ENCODE data around the gene JARID2. TPM values are rescaled to one million over a fixed set of nuclear protein-coding genes. Genes with fewer than 3 reads are reported as not detected.

JARID2 gene
- total RNA-seq, 1 experiment from 2014 or later, result 21.0 TPM

- POLR2A ChIA-PET, result interaction anchor here (0.6 to 1.3 kb wide), 3 partner anchors 18 to 330 kb away, joined by 3 to 6 read pairs (median 3); no protein-coding TSS in a partner anchor
- Mint-ChIP-seq H3K27ac (ENCODE audit: low read depth, unreplicated experiment) (no peak overlapping the region), H3K27me3 (ENCODE audit: insufficient read depth, unreplicated experiment) (no peaks in the 10 kb centered on the region), H3K9me3 (ENCODE audit: unreplicated experiment) (no peaks in the 10 kb centered on the region), H3K36me3 (ENCODE audit: insufficient read depth, unreplicated experiment) (no peaks in the 10 kb centered on the region), H3K4me1 (ENCODE audit: insufficient read depth, unreplicated experiment) (peaks cover 32% of the 10 kb centered on the region), H3K4me3 (ENCODE audit: unreplicated experiment) (no peak overlapping the region)
- no peak for DNase-seq (ENCODE audit: unreplicated experiment)
- TF ChIP-seq, protein P1, sequence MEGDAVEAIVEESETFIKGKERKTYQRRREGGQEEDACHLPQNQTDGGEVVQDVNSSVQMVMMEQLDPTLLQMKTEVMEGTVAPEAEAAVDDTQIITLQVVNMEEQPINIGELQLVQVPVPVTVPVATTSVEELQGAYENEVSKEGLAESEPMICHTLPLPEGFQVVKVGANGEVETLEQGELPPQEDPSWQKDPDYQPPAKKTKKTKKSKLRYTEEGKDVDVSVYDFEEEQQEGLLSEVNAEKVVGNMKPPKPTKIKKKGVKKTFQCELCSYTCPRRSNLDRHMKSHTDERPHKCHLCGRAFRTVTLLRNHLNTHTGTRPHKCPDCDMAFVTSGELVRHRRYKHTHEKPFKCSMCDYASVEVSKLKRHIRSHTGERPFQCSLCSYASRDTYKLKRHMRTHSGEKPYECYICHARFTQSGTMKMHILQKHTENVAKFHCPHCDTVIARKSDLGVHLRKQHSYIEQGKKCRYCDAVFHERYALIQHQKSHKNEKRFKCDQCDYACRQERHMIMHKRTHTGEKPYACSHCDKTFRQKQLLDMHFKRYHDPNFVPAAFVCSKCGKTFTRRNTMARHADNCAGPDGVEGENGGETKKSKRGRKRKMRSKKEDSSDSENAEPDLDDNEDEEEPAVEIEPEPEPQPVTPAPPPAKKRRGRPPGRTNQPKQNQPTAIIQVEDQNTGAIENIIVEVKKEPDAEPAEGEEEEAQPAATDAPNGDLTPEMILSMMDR (IDR thresholded peaks at IDR 0.05; ENCODE audit: unreplicated experiment), result no peak
- CTCF ChIA-PET, result interaction anchor here (0.8 kb wide), 1 partner anchor 30 kb away, joined by 3 read pairs; no protein-coding TSS in a partner anchor
- BruUV-seq (replicated peaks), result no TSS peak
- intact Hi-C loops (cut with micrococcal nuclease), result no loop called here
These were observed 159.5 kb downstream of the JARID2 start for GRCh38 chr6:15405129-15406068.

GRCh38 chr6:15406452-15406851 lies 160.6 kb downstream of the JARID2 start:
- CTCF ChIA-PET, result no interaction called here
- BruUV-seq (replicated peaks), result no TSS peak
- no peaks in the 10 kb centered on the region for H3K36me3 Mint-ChIP-seq (ENCODE audit: insufficient read depth, unreplicated experiment)
- POLR2A ChIA-PET, result no interaction called here
- no peak overlapping the region for H3K27ac Mint-ChIP-seq (ENCODE audit: low read depth, unreplicated experiment)
- no peak for DNase-seq (ENCODE audit: unreplicated experiment)
- intact Hi-C loops (cut with micrococcal nuclease), result no loop called here
- TF ChIP-seq, protein P1 (IDR thresholded peaks at IDR 0.05; ENCODE audit: unreplicated experiment), result no peak
- H3K9me3 Mint-ChIP-seq (ENCODE audit: unreplicated experiment), result no peaks in the 10 kb centered on the region
- H3K27me3 Mint-ChIP-seq (ENCODE audit: insufficient read depth, unreplicated experiment), result no peaks in the 10 kb centered on the region
- H3K4me1 Mint-ChIP-seq (ENCODE audit: insufficient read depth, unreplicated experiment), result peaks cover 25% of the 10 kb centered on the region
- H3K4me3 Mint-ChIP-seq (ENCODE audit: unreplicated experiment), result no peak overlapping the region

DNA sequence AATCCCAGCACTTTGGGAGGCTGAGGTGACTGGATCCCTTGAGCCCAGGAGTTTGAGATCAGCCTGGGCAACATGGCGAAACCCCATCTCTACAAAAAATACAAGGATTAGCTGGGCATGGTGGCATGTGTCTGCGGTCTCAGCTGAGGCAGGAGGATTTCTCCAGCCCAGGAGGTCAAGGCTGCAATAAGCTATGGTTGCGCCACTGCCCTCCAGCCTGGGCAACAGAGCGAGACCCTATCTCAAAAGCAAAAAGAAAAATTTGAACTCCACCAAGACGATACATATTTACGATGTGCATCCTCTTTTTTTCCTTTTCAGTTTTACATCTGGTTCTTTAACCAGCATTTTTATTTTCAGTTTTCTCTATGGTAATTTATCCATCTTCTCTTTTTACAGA lies 162.1 kb downstream of the JARID2 start:
- Mint-ChIP-seq H3K36me3 (ENCODE audit: insufficient read depth, unreplicated experiment) (no peaks in the 10 kb centered on the region), H3K4me3 (ENCODE audit: unreplicated experiment) (no peak overlapping the region), H3K9me3 (ENCODE audit: unreplicated experiment) (no peaks in the 10 kb centered on the region), H3K27me3 (ENCODE audit: insufficient read depth, unreplicated experiment) (no peaks in the 10 kb centered on the region), H3K4me1 (ENCODE audit: insufficient read depth, unreplicated experiment) (peaks cover 24% of the 10 kb centered on the region), H3K27ac (ENCODE audit: low read depth, unreplicated experiment) (no peak overlapping the region)
- no peak for DNase-seq (ENCODE audit: unreplicated experiment)
- intact Hi-C loops (cut with micrococcal nuclease), result no loop called here
- no TSS peak for BruUV-seq (replicated peaks)
- TF ChIP-seq, protein P1 (IDR thresholded peaks at IDR 0.05; ENCODE audit: unreplicated experiment), result no peak
- ChIA-PET CTCF (interaction anchor here (0.6 kb wide), 1 partner anchor 1846 kb away, joined by 3 read pairs; no protein-coding TSS in a partner anchor), POLR2A (no interaction called here)

DNA sequence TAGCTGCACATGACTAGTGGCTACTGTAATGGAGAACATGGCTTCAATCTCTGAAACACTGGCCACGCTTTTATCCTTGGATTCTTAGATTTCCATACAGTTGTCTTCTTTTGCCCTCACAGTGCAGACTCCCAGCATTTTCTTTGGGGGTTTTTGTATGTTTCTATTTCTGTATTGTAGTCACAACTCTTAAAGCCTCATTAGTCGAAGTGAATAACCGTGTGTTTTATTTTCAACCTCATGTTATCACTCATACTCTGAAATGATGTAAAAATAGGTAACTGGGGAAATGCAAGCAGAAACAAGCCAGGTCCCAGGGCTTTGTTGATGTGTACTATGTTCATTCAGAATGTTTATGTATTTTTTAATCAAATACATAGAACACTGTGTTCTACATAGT lies 162.9 kb downstream of the JARID2 start:
- no peak for DNase-seq (ENCODE audit: unreplicated experiment)
- Mint-ChIP-seq H3K9me3 (ENCODE audit: unreplicated experiment) (no peaks in the 10 kb centered on the region), H3K4me1 (ENCODE audit: insufficient read depth, unreplicated experiment) (peaks cover 25% of the 10 kb centered on the region), H3K4me3 (ENCODE audit: unreplicated experiment) (no peak overlapping the region), H3K27me3 (ENCODE audit: insufficient read depth, unreplicated experiment) (no peaks in the 10 kb centered on the region), H3K27ac (ENCODE audit: low read depth, unreplicated experiment) (no peak overlapping the region), H3K36me3 (ENCODE audit: insufficient read depth, unreplicated experiment) (no peaks in the 10 kb centered on the region)
- no TSS peak for BruUV-seq (replicated peaks)
- TF ChIP-seq, protein P1 (IDR thresholded peaks at IDR 0.05; ENCODE audit: unreplicated experiment), result no peak
- ChIA-PET POLR2A (no interaction called here), CTCF (no interaction called here)
- intact Hi-C loops (cut with micrococcal nuclease), result no loop called here
